ENCODE data around the gene MATK. TPM values are rescaled to one million over a fixed set of nuclear protein-coding genes. Genes with fewer than 3 reads are reported as not detected.
A peak's percentile ranks its signal among the peaks of the same experiment; 100 is the strongest.

Gene MATK
- total and polyA plus RNA-seq, 10 of the 15 experiments (the other 5 are each of a cell fraction or from before 2014, with no cell fraction given) = 0.24 to 2.2 (median 1.1) TPM; not detected in 2

DNA sequence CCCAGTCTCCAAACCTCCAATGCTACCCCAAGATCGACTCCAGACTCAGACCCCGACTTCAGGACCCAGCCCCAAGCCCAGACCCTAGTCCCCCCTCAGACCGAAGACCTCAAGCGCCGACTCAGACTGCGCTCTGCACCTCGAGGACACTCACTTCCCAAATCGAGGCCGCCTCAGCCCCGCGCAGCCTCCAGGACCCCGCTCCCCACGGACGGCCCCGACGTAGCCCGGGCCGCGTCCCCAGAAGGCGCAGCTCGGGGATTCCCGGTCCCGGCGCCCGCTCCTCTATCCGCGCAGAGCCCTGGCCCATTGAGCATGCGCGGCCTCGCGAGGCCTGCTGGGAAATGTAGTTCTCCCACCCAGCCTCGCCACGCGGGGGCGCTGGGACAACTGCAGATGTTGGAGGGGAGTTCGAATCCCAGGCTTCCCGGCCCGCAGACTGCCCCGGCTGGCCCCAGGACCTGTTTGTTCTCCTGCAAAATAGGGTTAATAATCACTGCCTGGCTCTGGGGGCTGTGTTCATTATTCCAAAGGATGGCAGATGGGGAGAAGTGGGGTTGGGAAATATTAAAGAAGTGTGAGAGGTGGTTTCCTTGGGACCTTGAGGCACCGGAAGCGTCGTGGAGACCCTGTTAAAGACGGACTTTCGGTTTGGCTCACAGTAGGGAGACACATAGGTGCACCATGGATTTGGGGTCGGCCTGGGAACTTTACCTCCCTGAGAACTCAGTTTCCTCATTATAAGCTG, 24.6 kb downstream of the MATK start, which contains the start of gene APBA3 (continued):
- TF ChIP-seq TCF7 (IDR thresholded peaks at IDR 0.05; ENCODE audit: borderline replicate concordance) (no peak), SMC3 (IDR thresholded peaks at IDR 0.05; ENCODE audit: borderline replicate concordance, low read length) (no peak), TAF1 (IDR thresholded peaks at IDR 0.05; ENCODE audit: borderline replicate concordance, low read depth, low read length) (peak; percentile 35; the same call in 1 of the 2 replicates), SP1 (IDR thresholded peaks at IDR 0.05; ENCODE audit: low read depth, low read length) (no peak), CEBPB (IDR thresholded peaks at IDR 0.05; ENCODE audit: borderline replicate concordance in 1 of 2, low read depth in 2 of 2, low read length in 2 of 2) (no peak), BMI1 (IDR thresholded peaks at IDR 0.05; ENCODE audit: borderline replicate concordance) (no peak; the same call in 1 of the 2 replicates), ZNF274 (IDR thresholded peaks at IDR 0.05; ENCODE audit: insufficient read depth, insufficient read length) (no peak), IRF4 (IDR thresholded peaks at IDR 0.05; ENCODE audit: low read depth, low read length) (no peak), ZSCAN29 (IDR thresholded peaks at IDR 0.05) (no peak), POLR2AphosphoS2 (IDR thresholded peaks at IDR 0.05; ENCODE audit: low read depth, low read length) (peak; percentile 75), ZNF622 (IDR thresholded peaks at IDR 0.05) (no peak), MEF2B (IDR thresholded peaks at IDR 0.05; ENCODE audit: partially characterized antibody, poor library complexity, severe bottlenecking) (no peak), NRF1 (conservative IDR thresholded peaks at IDR 0.05; ENCODE audit: low read depth, low read length) (peak; percentile 80), TBL1XR1 (IDR thresholded peaks at IDR 0.05; ENCODE audit: low read depth, low read length) (no peak)
- TF ChIP-seq, protein P1, sequence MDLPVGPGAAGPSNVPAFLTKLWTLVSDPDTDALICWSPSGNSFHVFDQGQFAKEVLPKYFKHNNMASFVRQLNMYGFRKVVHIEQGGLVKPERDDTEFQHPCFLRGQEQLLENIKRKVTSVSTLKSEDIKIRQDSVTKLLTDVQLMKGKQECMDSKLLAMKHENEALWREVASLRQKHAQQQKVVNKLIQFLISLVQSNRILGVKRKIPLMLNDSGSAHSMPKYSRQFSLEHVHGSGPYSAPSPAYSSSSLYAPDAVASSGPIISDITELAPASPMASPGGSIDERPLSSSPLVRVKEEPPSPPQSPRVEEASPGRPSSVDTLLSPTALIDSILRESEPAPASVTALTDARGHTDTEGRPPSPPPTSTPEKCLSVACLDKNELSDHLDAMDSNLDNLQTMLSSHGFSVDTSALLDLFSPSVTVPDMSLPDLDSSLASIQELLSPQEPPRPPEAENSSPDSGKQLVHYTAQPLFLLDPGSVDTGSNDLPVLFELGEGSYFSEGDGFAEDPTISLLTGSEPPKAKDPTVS (IDR thresholded peaks at IDR 0.05; ENCODE audit: low read depth, low read length) = no peak
- TF ChIP-seq, protein P2, sequence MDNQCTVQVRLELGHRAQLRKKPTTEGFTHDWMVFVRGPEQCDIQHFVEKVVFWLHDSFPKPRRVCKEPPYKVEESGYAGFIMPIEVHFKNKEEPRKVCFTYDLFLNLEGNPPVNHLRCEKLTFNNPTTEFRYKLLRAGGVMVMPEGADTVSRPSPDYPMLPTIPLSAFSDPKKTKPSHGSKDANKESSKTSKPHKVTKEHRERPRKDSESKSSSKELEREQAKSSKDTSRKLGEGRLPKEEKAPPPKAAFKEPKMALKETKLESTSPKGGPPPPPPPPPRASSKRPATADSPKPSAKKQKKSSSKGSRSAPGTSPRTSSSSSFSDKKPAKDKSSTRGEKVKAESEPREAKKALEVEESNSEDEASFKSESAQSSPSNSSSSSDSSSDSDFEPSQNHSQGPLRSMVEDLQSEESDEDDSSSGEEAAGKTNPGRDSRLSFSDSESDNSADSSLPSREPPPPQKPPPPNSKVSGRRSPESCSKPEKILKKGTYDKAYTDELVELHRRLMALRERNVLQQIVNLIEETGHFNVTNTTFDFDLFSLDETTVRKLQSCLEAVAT (IDR thresholded peaks at IDR 0.05) = peak; percentile 93
- TF ChIP-seq, protein P3, sequence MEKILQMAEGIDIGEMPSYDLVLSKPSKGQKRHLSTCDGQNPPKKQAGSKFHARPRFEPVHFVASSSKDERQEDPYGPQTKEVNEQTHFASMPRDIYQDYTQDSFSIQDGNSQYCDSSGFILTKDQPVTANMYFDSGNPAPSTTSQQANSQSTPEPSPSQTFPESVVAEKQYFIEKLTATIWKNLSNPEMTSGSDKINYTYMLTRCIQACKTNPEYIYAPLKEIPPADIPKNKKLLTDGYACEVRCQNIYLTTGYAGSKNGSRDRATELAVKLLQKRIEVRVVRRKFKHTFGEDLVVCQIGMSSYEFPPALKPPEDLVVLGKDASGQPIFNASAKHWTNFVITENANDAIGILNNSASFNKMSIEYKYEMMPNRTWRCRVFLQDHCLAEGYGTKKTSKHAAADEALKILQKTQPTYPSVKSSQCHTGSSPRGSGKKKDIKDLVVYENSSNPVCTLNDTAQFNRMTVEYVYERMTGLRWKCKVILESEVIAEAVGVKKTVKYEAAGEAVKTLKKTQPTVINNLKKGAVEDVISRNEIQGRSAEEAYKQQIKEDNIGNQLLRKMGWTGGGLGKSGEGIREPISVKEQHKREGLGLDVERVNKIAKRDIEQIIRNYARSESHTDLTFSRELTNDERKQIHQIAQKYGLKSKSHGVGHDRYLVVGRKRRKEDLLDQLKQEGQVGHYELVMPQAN (conservative IDR thresholded peaks at IDR 0.05) = peak; percentile 83; the same call in 1 of the 2 replicates
- TF ChIP-seq, protein P4, sequence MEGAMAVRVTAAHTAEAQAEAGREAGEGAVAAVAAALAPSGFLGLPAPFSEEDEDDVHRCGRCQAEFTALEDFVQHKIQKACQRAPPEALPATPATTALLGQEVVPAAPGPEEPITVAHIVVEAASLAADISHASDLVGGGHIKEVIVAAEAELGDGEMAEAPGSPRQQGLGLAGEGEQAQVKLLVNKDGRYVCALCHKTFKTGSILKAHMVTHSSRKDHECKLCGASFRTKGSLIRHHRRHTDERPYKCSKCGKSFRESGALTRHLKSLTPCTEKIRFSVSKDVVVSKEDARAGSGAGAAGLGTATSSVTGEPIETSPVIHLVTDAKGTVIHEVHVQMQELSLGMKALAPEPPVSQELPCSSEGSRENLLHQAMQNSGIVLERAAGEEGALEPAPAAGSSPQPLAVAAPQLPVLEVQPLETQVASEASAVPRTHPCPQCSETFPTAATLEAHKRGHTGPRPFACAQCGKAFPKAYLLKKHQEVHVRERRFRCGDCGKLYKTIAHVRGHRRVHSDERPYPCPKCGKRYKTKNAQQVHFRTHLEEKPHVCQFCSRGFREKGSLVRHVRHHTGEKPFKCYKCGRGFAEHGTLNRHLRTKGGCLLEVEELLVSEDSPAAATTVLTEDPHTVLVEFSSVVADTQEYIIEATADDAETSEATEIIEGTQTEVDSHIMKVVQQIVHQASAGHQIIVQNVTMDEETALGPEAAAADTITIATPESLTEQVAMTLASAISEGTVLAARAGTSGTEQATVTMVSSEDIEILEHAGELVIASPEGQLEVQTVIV (IDR thresholded peaks at IDR 0.05; ENCODE audit: borderline replicate concordance, partially characterized antibody) = no peak
- TF ChIP-seq, protein P5, sequence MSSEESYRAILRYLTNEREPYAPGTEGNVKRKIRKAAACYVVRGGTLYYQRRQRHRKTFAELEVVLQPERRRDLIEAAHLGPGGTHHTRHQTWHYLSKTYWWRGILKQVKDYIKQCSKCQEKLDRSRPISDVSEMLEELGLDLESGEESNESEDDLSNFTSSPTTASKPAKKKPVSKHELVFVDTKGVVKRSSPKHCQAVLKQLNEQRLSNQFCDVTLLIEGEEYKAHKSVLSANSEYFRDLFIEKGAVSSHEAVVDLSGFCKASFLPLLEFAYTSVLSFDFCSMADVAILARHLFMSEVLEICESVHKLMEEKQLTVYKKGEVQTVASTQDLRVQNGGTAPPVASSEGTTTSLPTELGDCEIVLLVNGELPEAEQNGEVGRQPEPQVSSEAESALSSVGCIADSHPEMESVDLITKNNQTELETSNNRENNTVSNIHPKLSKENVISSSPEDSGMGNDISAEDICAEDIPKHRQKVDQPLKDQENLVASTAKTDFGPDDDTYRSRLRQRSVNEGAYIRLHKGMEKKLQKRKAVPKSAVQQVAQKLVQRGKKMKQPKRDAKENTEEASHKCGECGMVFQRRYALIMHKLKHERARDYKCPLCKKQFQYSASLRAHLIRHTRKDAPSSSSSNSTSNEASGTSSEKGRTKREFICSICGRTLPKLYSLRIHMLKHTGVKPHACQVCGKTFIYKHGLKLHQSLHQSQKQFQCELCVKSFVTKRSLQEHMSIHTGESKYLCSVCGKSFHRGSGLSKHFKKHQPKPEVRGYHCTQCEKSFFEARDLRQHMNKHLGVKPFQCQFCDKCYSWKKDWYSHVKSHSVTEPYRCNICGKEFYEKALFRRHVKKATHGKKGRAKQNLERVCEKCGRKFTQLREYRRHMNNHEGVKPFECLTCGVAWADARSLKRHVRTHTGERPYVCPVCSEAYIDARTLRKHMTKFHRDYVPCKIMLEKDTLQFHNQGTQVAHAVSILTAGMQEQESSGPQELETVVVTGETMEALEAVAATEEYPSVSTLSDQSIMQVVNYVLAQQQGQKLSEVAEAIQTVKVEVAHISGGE (CRISPR knock-in tag; IDR thresholded peaks at IDR 0.05) = peak; percentile 80

Data from GM12878 (cell line).